Panc1 (cell line): ENCODE data around the gene PCTP.

ENCODE experiments used
- CTCF ChIP-seq: fragments of 450-650 bp; IDR thresholded peaks from 2 replicates; pipeline ENCODE4 v1.5.1; 2017; ENCODE audit warnings: mild to moderate bottlenecking
- POLR2AphosphoS5 ChIP-seq: IDR thresholded peaks from 2 replicates; pipeline ENCODE4 v1.6.1; 2012; ENCODE audit warnings: mild to moderate bottlenecking, low read depth, low read length, moderate library complexity
- SIN3A ChIP-seq: IDR thresholded peaks from 2 replicates; pipeline ENCODE4 v1.6.1; 2012; ENCODE audit warnings: low read depth, mild to moderate bottlenecking, low read length, moderate library complexity, borderline replicate concordance; ENCODE audit not compliant: insufficient read depth
- TF ChIP-seq, protein P1 (sequence below), 2 experiments: IDR thresholded peaks; 2 replicates each; pipeline ENCODE4 v1.6.1; 2011 to 2012; ENCODE audit warnings: low read depth in 2 of 2, control low read depth in 1 of 2, low read length in 1 of 2, mild to moderate bottlenecking in 1 of 2, moderate library complexity in 1 of 2; ENCODE audit not compliant: insufficient read depth in 1 of 2

GRCh38 chr17:55735731-55736405 is 15.0 kb upstream of the PCTP start:
- peak; percentile 83; the same call in 1 of the 2 replicates for TF ChIP-seq CTCF
- TF ChIP-seq SIN3A, result no peak
- TF ChIP-seq POLR2AphosphoS5, result no peak
- TF ChIP-seq, protein P1, sequence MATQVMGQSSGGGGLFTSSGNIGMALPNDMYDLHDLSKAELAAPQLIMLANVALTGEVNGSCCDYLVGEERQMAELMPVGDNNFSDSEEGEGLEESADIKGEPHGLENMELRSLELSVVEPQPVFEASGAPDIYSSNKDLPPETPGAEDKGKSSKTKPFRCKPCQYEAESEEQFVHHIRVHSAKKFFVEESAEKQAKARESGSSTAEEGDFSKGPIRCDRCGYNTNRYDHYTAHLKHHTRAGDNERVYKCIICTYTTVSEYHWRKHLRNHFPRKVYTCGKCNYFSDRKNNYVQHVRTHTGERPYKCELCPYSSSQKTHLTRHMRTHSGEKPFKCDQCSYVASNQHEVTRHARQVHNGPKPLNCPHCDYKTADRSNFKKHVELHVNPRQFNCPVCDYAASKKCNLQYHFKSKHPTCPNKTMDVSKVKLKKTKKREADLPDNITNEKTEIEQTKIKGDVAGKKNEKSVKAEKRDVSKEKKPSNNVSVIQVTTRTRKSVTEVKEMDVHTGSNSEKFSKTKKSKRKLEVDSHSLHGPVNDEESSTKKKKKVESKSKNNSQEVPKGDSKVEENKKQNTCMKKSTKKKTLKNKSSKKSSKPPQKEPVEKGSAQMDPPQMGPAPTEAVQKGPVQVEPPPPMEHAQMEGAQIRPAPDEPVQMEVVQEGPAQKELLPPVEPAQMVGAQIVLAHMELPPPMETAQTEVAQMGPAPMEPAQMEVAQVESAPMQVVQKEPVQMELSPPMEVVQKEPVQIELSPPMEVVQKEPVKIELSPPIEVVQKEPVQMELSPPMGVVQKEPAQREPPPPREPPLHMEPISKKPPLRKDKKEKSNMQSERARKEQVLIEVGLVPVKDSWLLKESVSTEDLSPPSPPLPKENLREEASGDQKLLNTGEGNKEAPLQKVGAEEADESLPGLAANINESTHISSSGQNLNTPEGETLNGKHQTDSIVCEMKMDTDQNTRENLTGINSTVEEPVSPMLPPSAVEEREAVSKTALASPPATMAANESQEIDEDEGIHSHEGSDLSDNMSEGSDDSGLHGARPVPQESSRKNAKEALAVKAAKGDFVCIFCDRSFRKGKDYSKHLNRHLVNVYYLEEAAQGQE (IDR thresholded peaks at IDR 0.05; ENCODE audit: insufficient read depth in 1 of 2, low read depth in 2 of 2, low read length in 1 of 2), result no peak
